ENCODE measurements around the gene ENTHD1.
"Not testable (repeated sequence)": the region's sequence is repeated elsewhere in the genome, so short reads cannot be mapped to it uniquely, and the experiment has no call there.

Gene ENTHD1

GRCh38 chr22:39776295-39777009 lies 117.1 kb downstream of the ENTHD1 start:
- DNase-seq = no peak

DNA sequence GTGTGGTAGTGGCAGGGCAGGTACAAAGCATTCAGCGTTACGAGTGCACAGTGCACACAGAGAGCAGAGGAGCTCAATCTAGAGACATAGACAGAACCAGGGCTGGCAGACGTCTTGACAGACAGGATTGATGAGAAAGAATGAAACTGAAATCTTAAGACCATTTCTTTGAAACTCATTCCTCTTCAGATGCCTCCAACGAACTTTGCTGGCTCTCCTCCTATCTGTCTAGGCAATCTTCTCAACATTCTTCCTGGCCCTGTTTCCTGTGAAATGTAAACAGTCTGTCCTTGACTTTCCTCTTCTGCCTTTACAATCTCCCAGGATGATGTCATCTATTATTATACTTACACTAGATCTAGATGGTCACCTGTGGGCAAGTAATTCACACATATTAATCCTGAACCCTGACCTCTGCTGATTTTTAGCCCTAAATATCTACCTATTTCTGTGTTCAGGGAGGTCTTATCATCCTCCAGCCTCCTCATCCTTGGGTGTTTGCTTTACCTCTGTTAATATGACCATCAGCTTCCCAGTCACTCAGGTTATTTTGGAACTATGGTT lies 119.5 kb downstream of the ENTHD1 start:
- DNase-seq = no peak

GRCh38 chr22:39773503-39773902 lies 120.1 kb downstream of the ENTHD1 start:
- no peak for DNase-seq

- no peak for DNase-seq
These were observed 122.1 kb downstream of the ENTHD1 start for GRCh38 chr22:39771486-39771885.

DNA sequence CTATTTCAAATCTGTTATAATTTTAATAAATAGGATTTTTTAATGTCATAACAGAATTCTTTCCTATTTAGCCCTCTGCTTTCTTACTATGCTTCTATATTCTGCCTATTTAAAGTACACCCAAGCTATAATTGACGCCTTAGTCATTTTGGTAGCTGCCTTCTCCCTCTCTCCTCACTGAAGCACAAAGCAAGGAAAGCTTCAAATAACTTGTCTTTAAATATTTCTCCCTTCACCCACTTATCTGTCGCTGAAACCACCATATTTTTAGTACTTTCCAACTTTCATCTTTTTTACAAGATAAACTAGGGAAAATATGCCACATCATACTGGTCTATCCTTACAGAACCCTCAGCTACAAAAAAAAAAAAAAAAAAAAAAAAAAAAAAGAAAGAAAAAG lies 127.9 kb downstream of the ENTHD1 start:
- no peak for DNase-seq

GRCh38 chr22:39765046-39765445 lies 128.5 kb downstream of the ENTHD1 start:
- no peak for DNase-seq

GRCh38 chr22:39763276-39763675 lies 130.3 kb downstream of the ENTHD1 start:
- no peak for DNase-seq

DNA sequence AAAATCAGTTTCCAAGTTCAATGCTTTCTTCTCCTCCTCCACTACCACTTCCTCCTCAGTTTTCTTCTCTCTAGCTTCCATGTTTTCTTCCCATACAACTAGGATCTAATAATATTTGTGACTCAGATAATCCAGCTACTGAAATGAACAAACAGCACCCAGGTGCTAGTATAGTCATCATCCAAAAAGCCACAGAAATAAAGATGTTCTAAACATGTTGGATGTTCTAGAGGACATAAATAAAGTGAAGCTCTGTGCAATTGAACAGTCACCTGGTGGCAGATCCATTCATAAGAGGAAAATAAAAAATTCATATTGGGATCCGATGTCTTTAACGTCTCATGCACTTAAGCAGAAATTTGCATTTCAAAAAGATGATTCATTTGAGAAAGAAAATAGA lies 142.8 kb downstream of the ENTHD1 start:
- no peak for DNase-seq

DNA sequence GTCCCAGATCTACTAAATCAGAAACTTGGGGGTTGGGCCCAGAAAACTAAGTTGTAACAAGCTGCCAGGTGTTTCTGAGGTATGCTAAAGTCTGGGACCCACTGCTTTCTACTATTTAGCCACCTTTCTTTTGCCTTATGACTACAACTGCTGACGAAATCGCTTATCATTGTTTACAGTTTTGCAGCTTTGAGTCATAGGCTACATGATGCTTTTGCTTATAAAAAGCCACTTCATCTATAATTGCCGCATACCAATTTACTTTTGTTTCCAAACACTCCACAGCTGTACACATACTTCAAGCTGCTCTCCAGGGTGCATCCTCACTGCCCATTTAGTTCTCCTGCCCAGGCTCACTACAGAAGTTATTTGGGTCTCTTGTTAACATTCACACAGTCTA lies 144.7 kb downstream of the ENTHD1 start:
- DNase-seq = no peak

GRCh38 chr22:39746600-39747262 lies 146.8 kb downstream of the ENTHD1 start:
- DNase-seq = no peak

DNA sequence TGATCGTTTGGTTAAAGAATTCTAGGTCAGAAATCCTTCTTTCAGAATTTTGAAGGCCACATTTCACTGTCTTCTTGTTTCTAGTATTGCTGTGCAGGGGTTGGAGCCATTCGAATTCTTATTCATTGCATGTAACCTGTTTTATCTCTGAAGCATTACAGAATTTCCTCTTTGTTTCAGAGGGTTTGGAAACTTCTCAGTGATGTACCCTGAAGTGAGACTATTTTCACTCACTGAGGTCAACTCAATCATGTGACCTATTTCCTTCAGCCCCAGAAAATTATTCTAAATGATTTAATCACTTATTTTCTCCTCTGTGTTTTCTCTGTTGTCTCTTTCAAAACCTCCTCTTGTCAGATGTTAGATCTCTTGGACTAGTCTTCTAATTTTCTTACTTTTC lies 147.8 kb downstream of the ENTHD1 start:
- DNase-seq = no peak

DNA sequence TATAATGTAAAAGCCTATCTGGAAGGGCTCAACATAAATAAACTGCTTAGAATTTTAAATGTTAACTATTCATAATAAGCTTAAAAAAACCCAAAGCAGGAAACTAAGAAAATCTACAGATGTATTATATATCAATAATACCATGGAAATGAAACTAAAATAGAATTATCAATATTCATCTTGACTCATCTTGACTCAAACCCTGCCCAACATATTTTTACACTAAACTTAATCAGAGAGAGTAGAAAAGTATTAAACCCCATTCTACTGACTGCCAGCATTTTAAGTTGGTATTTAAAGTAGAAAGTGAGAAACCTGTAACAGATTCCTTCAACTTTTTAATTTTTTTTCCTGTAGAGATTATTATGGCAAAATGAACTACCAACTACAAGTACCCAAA lies 149.2 kb downstream of the ENTHD1 start:
- DNase-seq = no peak

- no peak for DNase-seq
These were observed 149.6 kb downstream of the ENTHD1 start for GRCh38 chr22:39743935-39744334.

DNA sequence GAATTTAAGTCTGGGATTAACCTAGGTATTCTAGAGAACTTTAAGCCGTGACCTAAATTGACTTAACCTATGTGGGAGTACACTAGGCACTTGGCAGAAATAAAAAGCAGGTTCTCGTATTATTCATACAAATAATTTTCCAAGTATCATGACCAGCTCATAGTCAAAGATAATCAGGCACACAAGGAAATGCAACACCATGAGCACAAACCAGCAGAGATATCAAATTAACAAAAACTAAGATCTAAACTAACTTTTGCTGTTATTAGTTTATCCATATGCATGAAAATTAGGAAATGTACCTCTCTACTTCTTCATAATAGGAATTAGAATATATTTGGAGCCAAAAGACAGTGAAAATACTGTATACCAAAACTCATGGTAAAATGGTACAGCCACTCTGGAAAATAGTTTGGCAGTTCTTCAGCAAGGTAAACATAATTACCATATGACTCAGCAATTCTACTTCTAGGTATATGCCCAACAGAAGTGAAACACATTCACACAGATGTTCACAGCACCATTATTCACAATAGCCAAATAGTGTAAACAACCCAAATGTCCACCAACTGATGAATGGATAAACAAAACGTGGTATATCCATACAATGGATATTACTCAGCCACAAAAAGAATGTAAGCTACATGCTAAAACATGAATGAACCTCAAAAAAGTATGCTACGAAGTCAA lies 154.1 kb downstream of the ENTHD1 start:
- no peak for DNase-seq

DNA sequence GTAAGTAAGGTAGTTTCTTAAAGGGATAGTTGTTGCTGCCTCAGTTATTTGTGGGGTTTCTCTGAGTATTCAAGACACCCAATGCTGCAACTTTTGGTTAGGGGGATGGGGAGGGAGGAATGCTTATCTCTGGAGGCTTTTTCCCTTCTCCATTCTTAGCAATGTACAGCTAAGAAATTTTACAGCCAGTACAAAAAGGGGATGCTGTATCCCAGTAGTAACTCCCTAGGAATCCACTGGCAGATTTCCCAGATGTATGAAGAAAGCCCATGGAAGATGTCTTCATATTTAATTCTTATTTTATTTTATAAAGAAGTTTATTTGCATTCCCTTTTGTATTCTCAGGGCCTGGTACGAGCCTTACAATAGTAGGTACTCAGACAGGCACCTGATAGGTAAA lies 154.8 kb downstream of the ENTHD1 start:
- DNase-seq = no peak

- no peak for DNase-seq
These were observed 157.8 kb downstream of the ENTHD1 start for GRCh38 chr22:39735776-39736175.

GRCh38 chr22:39734866-39735265 lies 158.7 kb downstream of the ENTHD1 start:
- DNase-seq = no peak

- not testable (repeated sequence) for DNase-seq
These were observed 159.5 kb downstream of the ENTHD1 start for GRCh38 chr22:39734046-39734445.

- DNase-seq = no peak
These were observed 160.4 kb downstream of the ENTHD1 start for GRCh38 chr22:39733191-39733590.

DNA sequence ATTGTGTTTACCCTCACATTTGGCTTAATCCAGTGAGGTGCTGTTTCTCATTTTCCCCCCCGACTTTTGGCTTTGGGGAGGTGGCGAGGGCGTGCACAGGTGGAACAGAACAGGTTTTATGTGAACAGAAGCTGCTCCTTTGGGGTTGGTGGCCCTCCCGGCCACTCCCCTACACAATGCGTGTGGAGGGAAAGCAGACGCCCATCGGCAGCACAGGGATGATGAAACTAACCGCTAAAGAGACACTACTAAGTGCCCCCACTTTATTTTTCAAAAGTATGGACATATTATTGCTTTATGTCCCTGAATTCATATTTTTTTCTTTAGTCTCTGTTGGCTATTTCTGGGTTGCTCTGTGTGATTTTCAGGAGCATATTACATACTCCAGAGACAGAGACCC lies 160.9 kb downstream of the ENTHD1 start:
- DNase-seq = no peak

GRCh38 chr22:39731881-39732555 lies 161.5 kb downstream of the ENTHD1 start:
- no peak for DNase-seq

GRCh38 chr22:39731481-39731880 lies 162.1 kb downstream of the ENTHD1 start:
- no peak for DNase-seq
